Epithelial cell of esophagus (primary cell): ENCODE data around the gene TYW1.
"Not testable (repeated sequence)": the region's sequence is repeated elsewhere in the genome, so short reads cannot be mapped to it uniquely, and the experiment has no call there.

ENCODE experiments used
- DNase-seq: peaks from one replicate; pipeline ENCODE4 v3.0.0; 2010; ENCODE audit warnings: low read depth
- H3K4me3 ChIP-seq: 2 replicates; pipeline ENCODE4 v1.5.1; 2011; ENCODE audit warnings: mild to moderate bottlenecking, low read length, control low read depth

TYW1 gene

GRCh38 chr7:67135617-67136486 is 139.2 kb downstream of the TYW1 start:
- H3K4me3 ChIP-seq: not testable (repeated sequence)
- peak; percentile 50 for DNase-seq

GRCh38 chr7:67137489-67137888 is 140.9 kb downstream of the TYW1 start:
- not testable (repeated sequence) for H3K4me3 ChIP-seq
- peak; percentile 93 for DNase-seq

- not testable (repeated sequence) for H3K4me3 ChIP-seq, DNase-seq
Observed at GRCh38 chr7:67139876-67140275, 143.2 kb downstream of the TYW1 start.

DNA sequence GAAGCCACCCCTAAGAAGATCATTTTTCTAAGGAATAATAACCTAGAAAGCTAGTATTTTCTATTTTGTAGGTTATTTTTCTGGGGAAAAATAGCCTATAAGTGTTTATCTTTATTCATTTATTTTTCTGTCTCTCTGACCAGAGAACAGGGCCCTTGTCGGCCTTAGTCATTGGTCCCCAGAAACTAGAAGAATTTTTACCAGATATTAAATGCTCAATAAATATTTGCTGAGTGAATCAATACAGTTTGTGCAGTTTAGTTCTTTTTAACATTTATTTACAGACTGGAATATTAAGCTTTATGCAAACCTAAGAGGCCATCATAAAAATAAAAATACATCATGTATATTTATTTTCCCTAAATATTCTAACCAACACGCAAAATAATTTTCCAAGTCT is 144.4 kb downstream of the TYW1 start:
- not testable (repeated sequence) for H3K4me3 ChIP-seq, DNase-seq

DNA sequence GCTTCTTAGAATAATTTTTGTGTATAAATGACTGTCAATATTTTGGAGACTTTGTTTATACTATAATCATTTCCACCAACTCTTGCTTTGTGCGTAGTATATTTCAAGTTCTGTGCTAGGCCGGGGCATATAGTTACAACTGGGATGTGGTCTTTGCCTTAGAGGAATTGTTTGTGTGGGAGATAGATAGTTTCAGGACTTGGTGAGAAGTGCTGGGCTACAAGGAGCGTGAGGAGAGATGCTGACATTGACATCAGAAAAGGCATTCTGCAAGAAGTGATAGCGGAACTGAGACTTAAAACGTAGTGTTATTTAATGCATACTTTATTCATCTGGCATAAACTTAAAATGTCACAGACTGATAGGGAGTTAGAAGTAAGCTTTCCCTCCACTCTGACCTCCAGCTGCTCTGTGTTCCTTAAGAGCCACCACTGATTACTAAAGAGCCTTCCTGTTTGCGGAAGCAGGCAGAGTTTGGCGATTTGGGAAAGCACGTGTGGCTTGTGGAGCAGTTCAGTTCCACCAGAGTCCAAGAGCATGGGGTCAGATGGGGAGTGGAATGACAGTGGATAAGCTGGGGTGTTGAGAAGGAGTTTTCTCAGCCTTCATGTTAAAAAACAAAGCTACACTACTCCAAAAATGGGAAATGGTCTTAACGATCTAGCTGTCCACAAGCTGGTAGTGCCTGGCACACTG is 146.6 kb downstream of the TYW1 start:
- H3K4me3 ChIP-seq, DNase-seq: not testable (repeated sequence)

DNA sequence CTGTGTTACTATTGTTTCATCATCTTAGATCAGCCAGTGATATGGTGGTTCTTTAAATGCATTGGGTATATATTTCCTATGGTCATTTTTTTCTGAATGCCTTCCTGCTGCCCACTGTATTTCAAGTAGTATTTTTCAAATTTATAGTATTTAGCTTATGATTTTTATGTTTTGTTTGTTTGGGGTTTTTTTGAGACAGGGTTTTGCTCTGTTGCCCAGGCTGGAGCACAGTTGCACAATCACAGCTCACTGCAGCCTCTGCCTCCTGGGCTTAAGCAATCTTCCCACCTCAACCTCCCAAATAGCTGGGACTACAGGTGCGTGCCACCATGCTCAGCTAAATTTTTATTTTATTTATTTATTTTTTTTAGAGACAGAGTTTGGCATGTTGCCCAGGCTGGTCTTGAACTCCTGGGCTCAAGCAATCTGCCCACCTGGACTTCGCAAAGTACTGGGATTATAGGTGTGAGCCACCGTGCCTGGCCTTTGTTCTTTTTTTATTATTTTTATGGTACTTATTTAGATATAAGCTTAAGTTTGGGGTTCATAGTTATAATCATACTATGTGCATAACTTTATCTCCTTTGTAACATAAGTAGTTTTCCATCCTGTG is 149.1 kb downstream of the TYW1 start:
- DNase-seq, H3K4me3 ChIP-seq: not testable (repeated sequence)

DNA sequence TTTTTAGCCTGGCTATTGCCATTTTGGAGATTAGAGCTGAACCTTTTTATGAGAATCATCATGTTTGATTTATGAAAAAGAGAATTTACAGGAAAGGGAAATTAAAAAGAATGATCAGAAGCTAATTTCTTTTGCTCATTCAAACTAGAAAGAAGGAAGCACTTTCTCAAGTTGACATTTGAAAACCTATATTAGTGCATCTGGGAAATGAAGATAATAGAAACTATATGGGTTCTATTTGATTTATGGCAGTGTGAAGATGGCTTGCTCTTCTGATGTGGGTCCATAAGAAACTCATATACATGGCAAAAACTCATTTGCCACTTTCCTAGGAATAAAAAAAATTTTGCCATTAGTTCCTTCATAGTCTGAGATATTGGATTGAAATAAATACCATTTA is 152.5 kb downstream of the TYW1 start:
- H3K4me3 ChIP-seq, DNase-seq: not testable (repeated sequence)

DNA sequence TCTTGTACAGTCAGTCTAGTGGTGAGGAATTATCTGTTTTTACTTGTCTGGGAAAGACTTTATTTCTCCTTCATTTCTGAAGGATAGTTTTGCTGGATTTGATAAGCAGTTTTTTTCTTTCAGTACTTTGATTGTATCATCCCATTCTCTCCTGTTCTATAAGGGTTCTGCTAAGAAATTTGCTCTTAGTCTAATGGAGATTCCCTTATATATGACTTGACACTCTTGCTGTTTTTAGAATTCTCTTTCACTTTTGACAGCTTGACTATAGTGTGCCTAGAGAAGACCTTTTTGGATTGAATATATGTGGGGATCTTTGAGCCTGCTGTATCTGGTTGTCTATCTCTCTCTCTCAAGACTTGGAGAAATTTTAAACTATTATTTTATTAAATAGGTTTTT is 157.7 kb downstream of the TYW1 start:
- DNase-seq, H3K4me3 ChIP-seq: not testable (repeated sequence)

- not testable (repeated sequence) for H3K4me3 ChIP-seq, DNase-seq
Observed at GRCh38 chr7:67156064-67156463, 159.4 kb downstream of the TYW1 start.

DNA sequence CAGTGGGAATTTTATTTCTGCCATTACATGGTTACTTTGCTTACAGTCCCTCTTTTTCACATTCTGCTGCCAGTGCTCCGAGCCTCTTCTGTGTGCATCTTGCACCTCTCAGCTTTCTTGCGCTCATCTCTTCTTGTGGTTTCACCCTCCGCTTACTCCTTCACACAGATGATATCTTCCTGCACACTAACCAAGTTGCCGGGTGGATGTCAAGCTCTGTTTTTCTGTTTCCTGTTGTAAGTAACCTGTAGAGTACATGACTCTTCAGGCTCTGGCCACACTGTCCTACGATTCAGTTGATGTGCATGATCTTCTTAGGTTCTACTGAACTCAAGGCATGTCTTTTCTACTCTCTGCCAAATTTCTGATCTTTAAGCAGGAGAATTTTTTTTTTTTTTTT is 166.7 kb downstream of the TYW1 start:
- not testable (repeated sequence) for DNase-seq, H3K4me3 ChIP-seq

DNA sequence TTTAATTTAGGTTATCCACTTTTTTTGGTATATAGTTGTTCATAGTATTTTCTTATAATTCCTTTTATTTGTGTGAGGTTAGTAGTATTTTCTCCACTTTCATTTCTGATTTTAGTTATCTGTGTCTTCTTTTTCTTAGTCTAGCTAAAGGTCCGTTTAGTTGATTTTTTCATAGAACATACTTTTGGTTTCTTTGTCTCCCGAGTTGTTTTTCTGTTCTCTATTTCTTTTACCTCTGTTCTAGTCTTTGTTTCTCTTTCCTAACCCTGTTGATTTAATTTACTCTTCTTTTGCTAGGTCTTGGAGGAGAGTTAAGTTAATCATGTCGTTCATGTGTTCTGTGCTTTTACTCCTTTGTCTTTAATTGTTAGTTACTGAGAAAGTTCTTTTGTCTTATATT is 174.5 kb downstream of the TYW1 start:
- H3K4me3 ChIP-seq, DNase-seq: not testable (repeated sequence)

GRCh38 chr7:67176730-67177129 is 180.1 kb downstream of the TYW1 start:
- not testable (repeated sequence) for DNase-seq, H3K4me3 ChIP-seq

DNA sequence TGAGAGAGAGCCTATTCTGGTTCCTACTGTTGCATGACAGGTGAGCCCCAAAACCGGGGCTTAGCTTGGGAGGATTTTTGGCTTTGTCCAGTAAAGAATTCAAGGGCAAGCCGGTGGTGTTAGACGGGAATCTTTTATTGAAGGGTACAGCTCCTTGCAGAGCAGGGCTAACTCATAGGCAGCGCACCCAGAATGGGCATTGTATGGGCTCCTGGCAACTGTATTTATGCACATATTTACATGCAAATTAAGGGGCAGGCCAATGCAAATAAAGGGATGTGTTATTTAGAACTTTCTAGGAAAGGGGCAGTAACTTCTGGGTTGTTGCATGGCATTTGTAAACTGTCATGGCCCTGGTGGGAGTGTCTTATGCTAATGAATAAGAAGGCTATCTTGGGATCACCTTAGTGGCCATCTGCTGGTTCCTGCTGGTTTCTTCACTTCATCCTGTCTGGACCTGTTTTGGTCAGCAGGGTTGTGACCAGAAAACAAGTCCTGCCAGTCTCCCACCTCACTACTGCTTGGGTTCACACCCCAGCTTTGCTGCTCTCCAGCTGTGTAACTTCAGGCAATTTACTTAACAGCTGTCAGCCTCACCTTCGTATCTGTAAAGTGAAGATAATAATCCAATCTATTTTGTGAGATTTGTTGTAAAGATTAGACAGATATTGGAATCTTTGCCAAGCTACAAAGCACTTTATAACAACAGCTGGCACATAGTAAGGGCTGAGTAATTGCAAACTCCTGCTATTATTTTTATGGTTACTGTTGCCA is 182.5 kb downstream of the TYW1 start:
- not testable (repeated sequence) for H3K4me3 ChIP-seq

DNA sequence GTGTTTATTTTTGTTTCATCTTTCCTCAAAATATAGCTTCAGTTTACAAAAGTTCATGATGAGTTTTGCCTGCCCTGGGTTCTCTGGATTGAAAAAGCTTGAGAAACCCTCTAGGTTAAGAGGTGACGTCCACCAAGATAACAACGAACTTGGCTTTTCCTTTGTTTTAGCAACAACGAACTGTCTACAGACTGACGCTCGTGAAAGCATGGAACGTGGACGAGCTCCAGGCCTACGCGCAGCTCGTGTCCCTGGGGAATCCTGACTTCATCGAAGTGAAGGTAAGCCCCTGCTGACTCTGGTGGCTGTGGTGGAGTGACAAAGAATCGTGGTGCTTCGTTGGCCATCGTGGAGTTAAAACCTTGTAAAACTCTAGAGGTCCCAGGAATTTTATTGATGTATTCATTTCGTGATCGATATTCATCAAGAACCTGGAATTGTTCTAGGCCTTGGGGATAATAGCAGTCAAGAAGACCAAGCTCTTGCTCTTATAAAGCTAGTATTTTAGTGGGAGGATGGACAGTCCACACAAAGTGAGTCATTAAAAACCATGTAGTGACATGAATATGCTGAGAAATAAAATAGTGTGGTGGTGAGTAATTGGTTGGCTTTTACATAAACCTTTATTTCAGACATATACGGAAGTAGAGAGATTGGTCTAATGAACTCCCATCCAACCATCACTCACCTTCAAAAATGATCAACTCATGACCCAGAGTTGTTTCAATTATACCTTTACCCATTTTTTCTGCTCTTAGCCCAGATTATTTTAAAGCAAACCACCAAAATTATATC is 186.5 kb downstream of the TYW1 start:
- DNase-seq: peak; percentile 78
- H3K4me3 ChIP-seq: not testable (repeated sequence)

More for the DNA sequence above, 182.5 kb downstream of the TYW1 start:
- peak; percentile 36 for DNase-seq

DNA sequence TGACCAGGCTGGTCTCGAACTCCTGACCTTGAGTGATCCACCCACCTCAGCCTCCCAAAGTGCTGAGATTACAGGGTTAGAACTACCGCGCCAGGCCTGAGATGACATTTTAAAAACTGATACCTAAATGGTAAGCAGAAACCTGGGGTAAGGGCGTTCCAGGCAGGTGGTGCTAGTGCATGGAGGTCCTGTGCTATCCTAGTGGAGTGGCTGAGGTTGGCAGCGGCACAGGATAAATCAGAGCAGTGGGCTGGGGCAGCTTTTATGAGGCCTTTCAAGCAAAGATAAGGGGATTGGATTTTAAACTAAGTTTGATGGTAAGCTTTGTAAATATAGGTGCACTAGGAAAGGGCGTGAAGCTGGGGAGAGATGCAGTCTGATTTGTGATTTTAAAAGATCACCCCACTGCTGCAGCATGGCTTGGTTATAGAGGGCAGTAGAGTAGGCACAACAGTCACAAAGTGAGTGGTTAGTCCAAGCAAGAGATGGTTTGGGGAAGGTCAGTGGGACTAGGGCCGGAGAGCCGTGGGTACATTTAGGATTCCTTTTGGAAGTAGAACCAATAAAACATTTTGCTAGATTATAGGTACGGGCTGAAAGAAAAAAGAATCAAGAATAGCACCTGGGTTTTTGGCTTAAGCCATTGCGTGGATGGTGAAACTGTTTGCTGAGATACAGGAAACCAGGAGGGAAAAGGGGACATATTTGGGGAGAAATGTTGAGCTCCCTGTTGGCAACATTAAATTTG is 188.5 kb downstream of the TYW1 start:
- not testable (repeated sequence) for DNase-seq, H3K4me3 ChIP-seq

- DNase-seq, H3K4me3 ChIP-seq: not testable (repeated sequence)
Observed at GRCh38 chr7:67185660-67186129, 189.1 kb downstream of the TYW1 start.

DNA sequence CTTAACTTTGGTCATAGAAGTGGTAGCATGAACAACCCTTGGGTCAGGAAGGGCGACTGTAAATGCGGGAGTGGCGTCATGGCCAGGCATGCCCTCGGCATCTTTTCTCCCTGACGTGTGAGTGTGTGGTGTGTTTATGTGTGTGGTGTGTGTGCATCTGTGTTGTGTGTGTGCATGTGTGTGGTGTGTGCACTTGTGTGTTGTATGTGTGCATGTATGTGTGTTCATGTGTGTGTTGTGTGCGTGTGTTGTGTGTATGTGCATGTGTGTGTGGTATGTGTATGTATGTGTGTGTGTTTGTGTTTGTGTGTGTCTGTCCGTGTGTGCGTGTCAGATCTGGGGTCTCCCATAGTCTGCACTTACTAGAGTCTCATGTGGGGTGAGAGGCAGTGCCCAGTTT is 192.5 kb downstream of the TYW1 start:
- peak; percentile 8 for DNase-seq
- H3K4me3 ChIP-seq: not testable (repeated sequence)
